Body of pancreas (tissue), 4 donors: Measurements from ENCODE around the gene FMNL2.

Experiments
- CTCF ChIP-seq, 7 experiments: fragments of 450-650 bp in 4 of 7; fragments of 200-600 bp in 3 of 7; sonication (generic) in 3 of 7; IDR thresholded peaks; one replicate each; pipeline ENCODE4 v1.5.1; 2016 to 2019; ENCODE audit warnings: antibody characterized with exemption in 7 of 7
- POLR2A ChIP-seq, 3 donors: fragments of 450-650 bp; IDR thresholded peaks; one replicate each; pipeline ENCODE4 v1.6.1; 2016; ENCODE audit warnings: antibody characterized with exemption in 3 of 3, mild to moderate bottlenecking in 2 of 3

GRCh38 chr2:152497481-152498052, 162.6 kb downstream of the FMNL2 start:
- TF ChIP-seq POLR2A (IDR thresholded peaks at IDR 0.05) (no peak), CTCF (IDR thresholded peaks at IDR 0.05) (no peak)
